Thoracic aorta (tissue), 2 donors: ENCODE measurements around the gene SLC7A7. TPM values are rescaled to one million over a fixed set of nuclear protein-coding genes. Genes with fewer than 3 reads are reported as not detected.
"Not testable (repeated sequence)": the region's sequence is repeated elsewhere in the genome, so short reads cannot be mapped to it uniquely, and the experiment has no call there.

ENCODE experiments used
- ATAC-seq: fragments of 150-250 bp; one replicate; pipeline ENCODE4 v1.8.0; 2017; ENCODE audit warnings: low read depth; ENCODE audit not compliant: insufficient number of reproducible peaks, low FRiP score
- DNase-seq: peaks from one replicate; pipeline ENCODE4 v3.0.0-alpha.2; 2020; ENCODE audit warnings: low spot score
- H3K27ac ChIP-seq, 2 donors: fragments of 200-600 bp; sonication (generic); 1 replicate in 1 of 2; 2 replicates in 1 of 2; pipeline ENCODE4 v1.5.1; 2016; ENCODE audit warnings: mild to moderate bottlenecking in 2 of 2, moderate library complexity in 2 of 2
- H3K27me3 ChIP-seq: fragments of 200-600 bp; sonication (generic); replicated peaks from 2 replicates; pipeline ENCODE4 v1.6.0; 2016; ENCODE audit warnings: mild to moderate bottlenecking; ENCODE audit not compliant: insufficient read depth
- H3K36me3 ChIP-seq: fragments of 200-600 bp; sonication (generic); one replicate; pipeline ENCODE4 v1.5.1; 2016
- H3K4me1 ChIP-seq, 2 donors: fragments of 200-600 bp; sonication (generic); 1 replicate in 1 of 2; 2 replicates in 1 of 2; pipeline versions ENCODE4 v1.5.1 to v1.6.0; 2016; ENCODE audit warnings: low read depth in 2 of 2, mild to moderate bottlenecking in 1 of 2; ENCODE audit not compliant: control insufficient read depth in 1 of 2
- H3K4me3 ChIP-seq: fragments of 200-600 bp; sonication (generic); 2 replicates; pipeline ENCODE4 v1.5.1; 2016; ENCODE audit warnings: mild to moderate bottlenecking
- H3K9me3 ChIP-seq: fragments of 200-600 bp; sonication (generic); 2 replicates; pipeline ENCODE4 v1.5.1; 2016
- total RNA-seq, 2 donors: library from RNA; depleted of rRNA; stranded (reverse); fragments of >200 nt; gene quantifications; one replicate each; pipeline versions ENCODE4 v1.1.0 to v1.2.3, GENCODE V29; 2016
- TF ChIP-seq, protein P1 (sequence below): fragments of 200-600 bp; sonication (generic); IDR thresholded peaks from one replicate; pipeline ENCODE4 v1.5.1; 2019; ENCODE audit warnings: antibody characterized with exemption

Gene SLC7A7
- total RNA-seq, 2 donors from 2014 or later = 34.4 to 38.5 TPM

DNA sequence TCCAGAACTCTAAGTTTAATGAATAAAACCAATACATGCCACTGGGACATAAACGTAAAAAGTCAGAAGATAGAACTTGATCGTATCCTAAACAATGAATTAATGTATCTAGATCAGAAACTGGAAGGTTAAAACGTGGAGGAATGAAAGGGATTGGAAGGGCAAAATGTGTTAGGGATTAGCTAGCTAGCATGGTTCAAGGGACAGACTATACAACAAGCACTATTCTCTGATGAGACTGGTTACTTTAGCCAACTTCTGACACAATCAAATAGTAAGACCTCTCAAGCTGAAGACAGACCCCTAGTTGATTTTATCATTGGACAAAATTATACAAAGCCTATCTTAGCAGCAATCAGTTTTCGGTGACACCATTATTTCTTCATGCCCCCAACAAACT lies 67.5 kb downstream of the SLC7A7 start:
- Histone ChIP-seq H3K4me1 (no peaks in the 10 kb centered on the region), H3K27me3 (no peaks in the 10 kb centered on the region), H3K4me3 (no peak overlapping the region), H3K36me3 (no peaks in the 10 kb centered on the region), H3K27ac (no peak overlapping the region), H3K9me3 (no peaks in the 10 kb centered on the region)
- TF ChIP-seq, protein P1, sequence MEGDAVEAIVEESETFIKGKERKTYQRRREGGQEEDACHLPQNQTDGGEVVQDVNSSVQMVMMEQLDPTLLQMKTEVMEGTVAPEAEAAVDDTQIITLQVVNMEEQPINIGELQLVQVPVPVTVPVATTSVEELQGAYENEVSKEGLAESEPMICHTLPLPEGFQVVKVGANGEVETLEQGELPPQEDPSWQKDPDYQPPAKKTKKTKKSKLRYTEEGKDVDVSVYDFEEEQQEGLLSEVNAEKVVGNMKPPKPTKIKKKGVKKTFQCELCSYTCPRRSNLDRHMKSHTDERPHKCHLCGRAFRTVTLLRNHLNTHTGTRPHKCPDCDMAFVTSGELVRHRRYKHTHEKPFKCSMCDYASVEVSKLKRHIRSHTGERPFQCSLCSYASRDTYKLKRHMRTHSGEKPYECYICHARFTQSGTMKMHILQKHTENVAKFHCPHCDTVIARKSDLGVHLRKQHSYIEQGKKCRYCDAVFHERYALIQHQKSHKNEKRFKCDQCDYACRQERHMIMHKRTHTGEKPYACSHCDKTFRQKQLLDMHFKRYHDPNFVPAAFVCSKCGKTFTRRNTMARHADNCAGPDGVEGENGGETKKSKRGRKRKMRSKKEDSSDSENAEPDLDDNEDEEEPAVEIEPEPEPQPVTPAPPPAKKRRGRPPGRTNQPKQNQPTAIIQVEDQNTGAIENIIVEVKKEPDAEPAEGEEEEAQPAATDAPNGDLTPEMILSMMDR = no peak
- no peak for DNase-seq
- no peak for ATAC-seq

DNA sequence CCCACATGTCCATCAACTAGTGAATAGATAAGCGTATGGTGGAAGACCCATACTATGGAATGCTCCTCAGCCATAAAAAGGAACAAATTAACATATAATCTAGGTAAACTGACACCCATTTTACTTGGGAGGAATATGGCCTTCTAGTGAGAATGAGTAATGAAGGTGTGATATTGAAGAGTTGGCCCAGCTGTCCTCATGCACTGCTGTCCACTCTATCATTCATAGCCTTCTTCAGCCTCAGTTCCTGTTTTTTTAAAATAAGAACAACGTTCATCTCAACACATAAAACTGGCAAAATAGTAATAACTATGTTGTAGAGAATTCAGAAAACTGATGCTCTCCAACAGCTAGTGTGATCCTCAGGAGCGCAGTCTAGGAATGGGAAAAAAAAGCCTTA lies 75.2 kb downstream of the SLC7A7 start:
- DNase-seq (no peak), ATAC-seq (no peak)
- Histone ChIP-seq H3K4me3 (no peak overlapping the region), H3K9me3 (no peaks in the 10 kb centered on the region), H3K27ac (no peak overlapping the region), H3K4me1 (no peaks in the 10 kb centered on the region), H3K36me3 (no peaks in the 10 kb centered on the region), H3K27me3 (no peaks in the 10 kb centered on the region)
- TF ChIP-seq, protein P1 = no peak

DNA sequence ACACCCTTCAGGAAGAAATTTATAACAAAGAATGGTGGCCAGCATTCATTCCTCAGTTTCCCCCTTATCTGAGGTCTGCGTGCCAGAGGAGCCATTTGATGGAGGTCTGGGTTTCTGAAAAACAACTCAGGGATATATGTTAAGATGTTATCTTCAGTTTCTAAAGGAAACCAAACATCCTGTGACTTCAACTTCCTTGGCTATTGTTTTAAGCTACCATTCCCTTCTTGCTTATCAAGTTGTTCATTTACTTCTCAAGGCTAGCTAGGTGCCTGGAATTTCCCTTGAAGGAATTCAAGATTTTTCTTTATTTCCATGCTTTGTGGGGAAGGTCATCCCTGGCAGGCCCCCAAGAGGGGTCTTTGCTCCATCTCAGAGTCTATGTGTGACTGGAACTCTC lies 75.8 kb downstream of the SLC7A7 start:
- Histone ChIP-seq H3K27me3 (no peaks in the 10 kb centered on the region), H3K9me3 (no peaks in the 10 kb centered on the region), H3K36me3 (no peaks in the 10 kb centered on the region), H3K27ac (no peak overlapping the region), H3K4me1 (no peaks in the 10 kb centered on the region), H3K4me3 (no peak overlapping the region)
- no peak for DNase-seq
- TF ChIP-seq, protein P1 = no peak
- no peak for ATAC-seq

DNA sequence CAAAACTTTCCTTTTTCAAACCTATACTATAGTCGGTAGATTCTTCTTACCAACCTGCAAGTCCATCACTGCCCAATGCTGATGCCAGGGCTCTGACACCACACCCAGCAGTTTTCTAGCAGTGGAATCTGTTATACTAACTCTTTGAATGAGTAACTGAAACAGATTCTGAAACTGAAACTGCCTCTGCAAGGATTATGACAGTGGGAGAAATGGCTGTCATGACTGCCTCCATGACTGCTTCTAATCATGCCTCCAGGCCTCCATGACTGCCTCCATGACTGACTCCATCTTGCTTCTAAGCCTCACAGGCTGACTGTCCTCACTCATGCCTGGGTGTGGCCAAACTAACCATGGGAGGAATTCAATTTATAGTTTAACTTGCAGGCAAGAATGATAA lies 78.2 kb downstream of the SLC7A7 start:
- Histone ChIP-seq H3K4me1 (no peaks in the 10 kb centered on the region), H3K9me3 (no peaks in the 10 kb centered on the region), H3K4me3 (no peak overlapping the region), H3K27ac (no peak overlapping the region), H3K36me3 (no peaks in the 10 kb centered on the region), H3K27me3 (no peaks in the 10 kb centered on the region)
- no peak for DNase-seq
- TF ChIP-seq, protein P1 = no peak
- no peak for ATAC-seq

DNA sequence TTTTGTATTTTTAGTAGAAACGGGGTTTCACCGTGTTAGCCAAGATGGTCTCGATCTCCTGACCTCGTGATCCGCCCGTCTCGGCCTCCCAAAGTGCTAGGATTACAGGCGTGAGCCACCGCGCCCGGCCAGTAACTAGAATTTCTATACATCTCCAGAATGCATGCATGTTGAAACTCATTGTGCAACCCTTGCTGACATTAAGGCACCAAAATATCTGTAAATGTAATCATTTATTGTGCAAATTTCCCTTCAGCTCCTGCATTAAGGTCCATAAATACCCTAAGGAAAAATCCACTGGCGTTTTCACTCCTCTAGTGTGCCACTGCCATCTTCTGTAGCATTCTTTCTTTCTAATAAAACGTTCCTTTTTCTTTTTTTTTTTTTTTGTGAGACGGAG lies 78.9 kb downstream of the SLC7A7 start:
- DNase-seq, H3K27me3 ChIP-seq, H3K36me3 ChIP-seq, H3K4me3 ChIP-seq, ATAC-seq, H3K9me3 ChIP-seq, H3K27ac ChIP-seq, H3K4me1 ChIP-seq: not testable (repeated sequence)

DNA sequence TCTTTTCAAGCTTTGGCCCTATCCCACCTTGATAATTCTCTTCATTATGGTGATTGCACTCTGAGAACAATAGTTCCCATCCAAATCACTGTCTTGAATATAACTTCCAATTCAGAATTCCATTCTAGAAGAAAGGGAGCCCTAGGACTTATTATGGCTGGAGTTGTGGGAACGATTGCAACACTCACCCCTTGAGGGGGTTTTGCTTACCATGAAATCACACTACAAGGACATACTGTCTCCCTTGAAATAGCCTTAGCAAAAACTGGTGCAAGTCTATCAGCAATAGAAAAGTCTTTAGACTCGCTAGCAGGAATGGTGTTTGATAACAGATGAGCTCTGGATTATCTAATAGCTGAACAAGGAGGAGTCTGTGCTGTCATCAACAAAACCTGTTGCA lies 80.1 kb downstream of the SLC7A7 start:
- DNase-seq = no peak
- ATAC-seq = no peak
- no peaks in the 10 kb centered on the region for H3K9me3 ChIP-seq
- H3K27ac ChIP-seq = no peak overlapping the region
- H3K4me1 ChIP-seq = no peaks in the 10 kb centered on the region
- H3K36me3 ChIP-seq = no peaks in the 10 kb centered on the region
- no peaks in the 10 kb centered on the region for H3K27me3 ChIP-seq
- TF ChIP-seq, protein P1 = no peak
- no peak overlapping the region for H3K4me3 ChIP-seq
